Gastrocnemius medialis (tissue), 4 donors: Measurements from ENCODE around the gene SH3TC1.

Experiments used
- CTCF ChIP-seq, 5 experiments: fragments of 450-650 bp in 3 of 5; fragments of 200-600 bp in 2 of 5; sonication (generic) in 2 of 5; IDR thresholded peaks in 4 of 5; conservative IDR thresholded peaks in 1 of 5; 1 replicate in 4 of 5; 2 replicates in 1 of 5; pipeline ENCODE4 v1.5.1; 2016 to 2019; ENCODE audit warnings: antibody characterized with exemption in 5 of 5, mild to moderate bottlenecking in 3 of 5, moderate library complexity in 3 of 5
- POLR2A ChIP-seq, 2 donors: fragments of 450-650 bp; IDR thresholded peaks; one replicate each; pipeline ENCODE4 v1.6.1; 2017; ENCODE audit warnings: antibody characterized with exemption in 2 of 2, mild to moderate bottlenecking in 2 of 2, moderate library complexity in 2 of 2

- no peak for TF ChIP-seq POLR2A (IDR thresholded peaks at IDR 0.05)
- TF ChIP-seq CTCF (IDR thresholded peaks at IDR 0.05 in 4 of 5, conservative IDR thresholded peaks at IDR 0.05 in 1 of 5), result no peak
These were observed 35.6 kb downstream of the SH3TC1 start for GRCh38 chr4:8234715-8235114.
